HG02798 (cell line): ENCODE data around the gene RAC3.

Experiments
- ATAC-seq: cut with Tn5 transposase; IDR thresholded peaks from one replicate; pipeline ENCODE4 v1.9.1; 2021; ENCODE audit warnings: mild to moderate bottlenecking; ENCODE audit not compliant: unreplicated experiment, poor library complexity

RAC3 gene

DNA sequence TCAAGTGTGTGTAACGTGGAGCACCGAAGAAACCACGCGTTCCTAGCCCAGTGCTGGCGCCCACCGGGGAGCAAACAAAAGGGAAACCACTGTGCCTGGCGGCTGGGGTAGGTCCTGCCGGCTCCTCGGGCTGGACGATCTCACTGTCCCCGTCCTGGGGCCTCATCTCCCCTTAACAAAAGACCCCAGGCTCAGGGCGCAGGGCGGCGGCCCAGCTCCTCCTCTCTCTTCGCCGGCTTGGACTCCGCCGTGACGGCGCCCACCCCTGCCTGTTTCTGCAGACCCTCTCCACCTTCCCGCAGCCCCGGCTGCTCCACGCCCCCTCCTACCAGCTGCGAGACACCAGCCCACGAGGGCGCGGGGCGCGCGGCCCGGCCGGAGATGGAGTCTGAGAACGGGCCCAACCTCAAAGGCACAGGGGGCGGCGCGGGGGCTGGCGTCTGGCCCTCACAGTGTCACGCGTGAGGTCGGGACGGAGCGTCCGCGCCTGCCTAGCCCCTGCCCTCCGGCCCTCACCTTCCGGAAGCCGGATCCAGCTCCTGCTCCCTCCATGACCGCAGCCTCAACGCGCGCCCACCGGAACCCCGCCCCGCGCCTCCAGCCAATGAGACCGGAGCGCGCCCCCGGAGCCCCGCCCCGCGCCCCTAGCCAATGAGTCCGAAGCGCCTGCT is 9.0 kb upstream of the RAC3 start, which contains the start of gene CENPX:
Gene CENPX (minus strand): TSS at position 569 of the 671 bp plus-strand sequence. CDS start 17 bp downstream, at position 552.
- peak; percentile 12 for ATAC-seq

DNA sequence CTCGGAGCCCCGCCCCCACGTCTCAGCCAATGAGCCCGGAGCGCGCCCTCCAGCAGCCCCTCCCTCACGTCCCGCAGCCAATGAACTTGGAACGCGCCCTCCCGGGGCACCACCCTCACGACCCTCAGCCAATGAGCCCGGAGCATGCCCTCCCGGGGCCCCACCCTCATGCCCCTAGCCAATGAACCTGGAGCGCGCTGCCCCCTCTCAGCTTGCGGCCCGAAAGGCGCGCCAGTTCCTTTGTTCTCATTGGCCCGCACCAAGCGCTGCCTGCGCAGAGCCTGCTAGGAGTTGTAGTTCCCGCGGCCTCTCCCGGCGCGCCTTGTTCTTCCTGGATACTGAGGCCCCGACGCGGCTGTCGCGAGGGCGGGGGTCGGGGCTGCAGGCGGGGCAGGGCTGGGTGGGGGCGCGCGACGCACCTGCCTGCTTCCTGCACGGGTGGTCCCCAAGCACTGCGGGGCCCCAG is 8.5 kb upstream of the RAC3 start, which contains the start of gene LRRC45:
Gene LRRC45 (plus strand): TSS at position 325 of the 466 bp plus-strand sequence. CDS start 339 bp downstream, outside the sequence.
- peak; percentile 90 for ATAC-seq

DNA sequence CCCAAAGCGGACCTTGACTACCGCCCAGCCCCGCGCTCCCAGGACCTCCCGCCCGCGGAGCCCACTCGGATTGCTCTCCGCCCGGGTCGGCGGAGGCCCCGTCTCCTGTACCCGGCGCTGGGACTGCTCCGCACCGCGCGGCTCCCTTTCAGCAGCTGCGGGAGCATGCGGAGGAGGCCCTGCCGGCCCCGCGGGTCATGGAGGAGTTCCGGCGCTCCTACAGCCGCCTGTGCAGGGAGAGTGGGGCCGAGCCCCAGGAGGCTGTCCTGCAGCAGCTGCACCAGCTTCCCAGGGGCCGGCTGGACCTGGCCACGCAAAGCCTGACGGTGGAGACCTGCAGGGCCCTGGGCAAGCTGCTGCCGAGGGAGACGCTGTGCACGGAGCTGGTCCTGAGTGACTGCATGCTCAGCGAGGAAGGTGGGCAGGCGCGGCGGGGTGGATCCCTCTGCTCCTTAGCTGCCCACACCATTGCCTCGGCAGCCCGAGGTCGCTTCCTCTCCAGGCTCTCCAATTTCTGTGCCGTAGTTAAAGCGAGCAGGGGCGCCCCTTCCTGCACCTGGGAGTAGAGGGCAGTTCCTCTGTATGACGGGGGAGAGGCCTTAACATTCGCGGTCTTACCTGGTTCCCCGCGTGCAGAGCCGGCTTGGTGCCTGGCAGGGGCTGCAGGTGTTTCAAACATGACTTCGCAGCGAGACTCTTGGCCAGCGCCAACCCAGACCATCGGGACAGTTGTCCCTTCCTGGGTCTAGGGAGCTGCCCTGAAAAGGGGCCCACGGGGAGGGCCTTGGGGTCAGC is 7.8 kb upstream of the RAC3 start:
- no peak for ATAC-seq

DNA sequence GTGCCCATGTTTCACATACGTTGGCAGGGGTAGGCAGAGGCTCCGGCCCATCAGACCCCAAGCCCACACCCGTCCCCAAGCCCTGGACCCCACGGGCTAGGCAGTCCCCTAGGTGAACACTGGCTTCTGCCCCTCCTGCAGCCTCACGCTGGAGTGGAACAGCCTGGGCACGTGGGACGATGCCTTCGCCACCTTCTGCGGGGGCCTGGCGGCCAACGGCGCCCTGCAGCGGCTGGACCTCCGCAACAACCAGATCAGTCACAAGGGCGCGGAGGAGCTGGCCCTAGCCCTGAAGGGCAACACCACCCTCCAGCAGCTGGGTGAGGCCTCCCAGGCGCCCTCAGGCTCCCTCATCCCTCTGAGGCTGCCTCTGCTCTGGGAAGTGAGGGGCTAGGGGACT is 6.6 kb upstream of the RAC3 start:
- ATAC-seq = no peak

DNA sequence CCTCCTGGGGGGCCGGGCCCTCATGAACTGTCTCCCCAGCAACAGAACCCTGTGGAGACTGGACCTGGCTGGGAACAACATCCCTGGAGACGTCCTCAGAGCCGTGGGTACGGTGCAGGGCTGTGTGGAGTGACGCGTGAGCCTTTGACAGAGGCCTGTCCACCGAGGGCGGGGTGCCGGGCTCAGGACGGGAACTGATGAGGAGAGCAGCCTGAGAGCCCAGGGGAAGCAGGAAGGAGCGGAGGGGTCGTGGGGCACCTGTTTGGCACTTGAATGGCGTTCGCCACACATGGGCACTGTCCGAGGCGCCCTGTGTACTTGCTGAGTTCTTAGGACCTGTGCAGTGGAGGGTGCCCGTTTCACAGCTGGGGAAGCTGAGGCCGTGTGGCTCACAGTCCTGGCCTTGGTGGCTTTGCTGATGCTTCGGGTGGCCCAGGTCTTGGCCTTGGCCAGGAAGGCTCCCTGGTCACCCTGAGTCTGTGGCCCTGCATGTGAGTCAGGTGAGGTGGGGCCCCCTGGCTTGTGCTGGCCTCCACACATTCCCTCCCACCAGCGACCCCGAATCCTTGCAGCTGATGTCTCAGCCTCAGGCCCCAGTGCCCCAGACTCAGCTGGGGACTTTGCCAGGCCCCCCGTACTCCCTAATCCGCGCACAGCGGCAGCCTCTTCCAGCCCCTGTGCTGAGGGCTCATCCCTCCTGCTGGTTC is 5.9 kb upstream of the RAC3 start:
- ATAC-seq = no peak

DNA sequence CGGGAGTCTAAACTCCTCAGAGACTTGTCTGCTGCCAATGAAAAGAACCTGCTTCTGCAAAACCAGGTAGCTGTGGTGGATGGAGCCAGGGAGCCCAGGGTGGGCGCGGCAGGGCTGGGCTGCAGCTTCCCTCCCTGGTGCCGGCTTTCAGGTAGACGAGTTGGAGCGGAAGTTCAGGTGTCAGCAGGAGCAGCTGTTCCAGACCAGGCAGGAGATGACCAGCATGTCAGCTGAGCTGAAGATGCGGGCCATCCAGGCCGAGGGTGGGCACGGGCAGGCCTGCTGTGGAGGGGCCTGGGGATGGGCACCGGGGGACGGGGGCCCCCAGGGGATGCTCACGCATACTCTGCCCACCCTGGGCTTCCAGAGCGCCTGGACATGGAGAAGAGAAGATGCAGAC is 3.2 kb upstream of the RAC3 start:
- ATAC-seq = no peak

DNA sequence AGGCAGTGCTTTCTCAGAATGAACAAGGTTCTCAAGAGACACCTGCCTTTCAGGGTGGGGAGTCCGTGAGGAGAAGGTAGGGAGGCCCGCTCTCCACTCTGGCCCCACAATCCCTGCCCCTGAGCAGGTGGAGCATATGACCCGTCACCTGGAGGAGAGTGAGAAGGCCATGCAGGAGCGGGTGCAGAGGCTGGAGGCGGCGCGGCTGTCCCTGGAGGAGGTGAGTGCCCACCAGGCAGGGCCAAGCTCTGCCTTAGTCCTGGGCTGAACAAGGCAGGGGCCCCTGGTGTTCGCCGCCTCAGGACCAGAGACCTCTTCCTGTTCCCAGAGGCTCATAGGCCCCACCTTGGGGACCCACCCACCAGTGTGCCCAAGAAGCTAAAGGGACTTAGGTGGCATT is 2.5 kb upstream of the RAC3 start:
- ATAC-seq = no peak

DNA sequence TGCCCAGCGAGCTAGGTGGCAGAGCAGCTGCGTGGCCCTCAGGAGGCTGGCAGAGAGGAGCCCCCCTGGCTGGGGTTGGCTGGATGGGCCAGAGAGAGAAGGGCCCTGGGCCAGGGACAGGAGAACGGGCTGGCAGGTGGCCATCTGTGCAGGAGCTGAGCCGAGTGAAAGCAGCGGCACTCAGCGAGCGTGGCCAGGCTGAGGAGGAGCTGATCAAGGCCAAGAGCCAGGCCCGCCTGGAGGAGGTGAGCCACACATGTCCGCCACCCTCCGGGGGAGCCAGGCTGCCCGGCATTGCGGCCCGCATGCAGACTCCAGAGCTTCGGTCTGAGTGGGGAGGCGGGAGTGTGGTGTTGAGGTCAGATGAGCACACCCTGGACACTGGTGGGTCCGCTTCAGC is 2.1 kb upstream of the RAC3 start:
- no peak for ATAC-seq

DNA sequence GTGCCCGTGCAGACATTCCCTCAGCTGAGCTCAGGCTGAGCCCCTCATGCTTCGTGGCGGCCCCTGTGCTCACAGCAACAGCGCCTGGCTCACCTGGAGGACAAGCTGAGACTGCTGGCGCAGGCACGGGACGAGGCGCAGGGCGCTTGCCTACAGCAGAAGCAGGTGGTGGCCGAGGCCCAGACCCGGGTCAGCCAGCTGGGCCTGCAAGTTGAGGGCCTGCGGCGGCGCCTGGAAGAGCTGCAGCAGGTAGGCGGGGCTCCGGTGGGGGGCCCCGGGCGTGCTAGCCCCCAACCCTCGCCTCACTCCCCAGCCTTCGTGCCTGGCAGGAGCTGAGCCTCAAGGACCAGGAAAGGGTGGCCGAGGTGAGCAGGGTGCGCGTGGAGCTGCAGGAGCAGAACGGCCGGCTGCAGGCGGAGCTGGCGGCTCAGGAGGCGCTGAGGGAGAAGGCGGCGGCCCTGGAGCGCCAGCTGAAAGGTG is 1.4 kb upstream of the RAC3 start:
- ATAC-seq = no peak

DNA sequence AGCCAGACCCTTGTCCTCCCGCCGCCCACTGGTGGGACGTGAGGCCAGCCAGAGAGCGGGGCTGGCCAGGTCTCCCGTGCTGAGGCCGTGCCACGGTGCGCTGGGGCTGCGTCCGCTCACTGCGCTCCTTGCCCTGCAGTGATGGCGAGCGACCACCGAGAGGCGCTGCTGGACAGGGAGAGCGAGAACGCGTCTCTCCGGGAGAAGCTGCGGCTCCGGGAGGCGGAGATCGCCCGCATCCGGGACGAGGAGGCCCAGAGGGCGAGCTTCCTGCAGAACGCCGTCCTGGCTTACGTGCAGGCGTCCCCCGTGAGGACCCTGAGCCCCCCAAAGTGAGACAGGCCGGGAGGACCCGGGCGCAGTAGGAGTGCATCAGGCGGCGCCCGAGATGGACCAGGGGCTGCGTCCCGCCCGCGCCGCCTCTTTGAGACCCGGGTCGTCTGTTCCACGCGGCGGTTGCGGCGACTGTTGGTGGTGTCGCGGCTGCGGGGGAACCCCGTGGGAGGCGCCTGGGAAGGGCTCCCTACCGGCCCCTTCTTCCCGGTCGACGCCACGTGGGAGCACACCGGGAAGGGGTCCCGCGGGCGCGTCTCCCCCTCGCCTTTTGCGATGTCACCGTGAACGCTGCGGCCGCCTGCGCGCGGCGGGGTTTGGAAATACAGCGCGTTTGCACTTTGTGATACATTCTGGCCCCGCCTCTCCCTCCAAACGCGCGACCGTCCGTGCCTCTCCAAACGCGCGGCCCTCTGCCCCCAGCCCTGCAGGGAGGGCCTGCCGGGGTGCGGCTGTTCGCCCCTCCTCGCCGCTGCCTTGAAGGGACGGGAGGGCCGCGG is 792 bp upstream of the RAC3 start:
- peak; percentile 43 for ATAC-seq

DNA sequence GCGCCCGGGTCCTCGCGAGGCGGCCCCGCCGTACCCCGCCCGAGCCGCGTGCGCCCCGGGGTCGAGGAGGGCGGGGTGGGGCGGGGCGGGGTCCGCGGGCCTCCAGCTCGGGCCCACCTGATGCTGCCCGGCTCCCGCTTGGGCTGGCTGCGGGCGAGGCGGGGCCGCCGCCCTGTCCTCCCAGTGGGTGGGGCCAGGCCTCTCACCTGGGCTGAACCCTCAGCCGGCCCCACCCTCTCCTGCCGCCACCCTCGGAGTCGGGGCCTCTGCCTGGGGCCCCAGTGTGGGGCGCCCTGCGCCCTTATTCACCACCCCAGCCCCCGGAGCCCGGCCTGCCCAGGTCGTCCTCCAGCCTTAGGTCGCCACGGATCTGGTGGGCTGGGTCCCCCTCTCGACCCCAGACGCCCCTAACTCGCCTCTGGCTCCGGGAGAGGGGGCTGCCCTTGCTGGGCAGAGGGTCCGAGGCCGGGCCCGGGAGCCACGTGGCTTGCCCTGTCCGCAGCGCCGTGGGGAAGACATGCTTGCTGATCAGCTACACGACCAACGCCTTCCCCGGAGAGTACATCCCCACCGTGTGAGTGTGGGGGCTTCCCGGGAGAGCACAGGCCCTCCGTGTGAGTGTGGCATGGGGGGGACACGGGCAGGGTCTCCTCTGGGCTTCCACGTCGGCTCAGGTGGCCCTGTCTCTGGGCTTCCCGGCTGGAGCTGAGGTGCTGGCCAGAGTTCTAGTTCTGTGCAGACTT is 578 bp downstream of the RAC3 start:
- ATAC-seq = no peak

DNA sequence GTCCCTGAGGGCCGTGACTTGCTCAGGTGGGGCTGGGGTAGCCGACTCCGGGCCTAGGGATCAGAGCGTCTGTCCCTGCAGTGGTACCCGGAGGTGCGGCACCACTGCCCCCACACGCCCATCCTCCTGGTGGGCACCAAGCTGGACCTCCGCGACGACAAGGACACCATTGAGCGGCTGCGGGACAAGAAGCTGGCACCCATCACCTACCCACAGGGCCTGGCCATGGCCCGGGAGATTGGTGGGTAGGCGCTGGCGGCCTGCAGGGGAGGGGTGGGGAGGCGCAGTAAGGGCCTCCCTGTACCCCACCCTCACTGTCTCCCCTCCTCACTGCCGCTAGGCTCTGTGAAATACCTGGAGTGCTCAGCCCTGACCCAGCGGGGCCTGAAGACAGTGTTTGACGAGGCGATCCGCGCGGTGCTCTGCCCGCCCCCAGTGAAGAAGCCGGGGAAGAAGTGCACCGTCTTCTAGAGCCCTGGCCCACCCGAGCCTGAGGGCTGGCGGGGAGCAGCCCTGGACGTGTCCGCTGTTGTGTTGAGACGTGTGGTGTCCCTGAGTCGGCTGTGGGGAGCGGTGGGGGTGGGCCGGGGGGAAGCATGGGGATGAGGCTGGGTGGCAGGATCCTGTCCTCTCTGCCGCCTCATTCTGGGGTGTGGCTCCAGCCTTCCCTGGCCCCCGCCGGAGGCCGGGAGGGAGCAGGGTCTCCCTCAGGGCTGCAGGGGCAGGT is 2.0 kb downstream of the RAC3 start:
- no peak for ATAC-seq

DNA sequence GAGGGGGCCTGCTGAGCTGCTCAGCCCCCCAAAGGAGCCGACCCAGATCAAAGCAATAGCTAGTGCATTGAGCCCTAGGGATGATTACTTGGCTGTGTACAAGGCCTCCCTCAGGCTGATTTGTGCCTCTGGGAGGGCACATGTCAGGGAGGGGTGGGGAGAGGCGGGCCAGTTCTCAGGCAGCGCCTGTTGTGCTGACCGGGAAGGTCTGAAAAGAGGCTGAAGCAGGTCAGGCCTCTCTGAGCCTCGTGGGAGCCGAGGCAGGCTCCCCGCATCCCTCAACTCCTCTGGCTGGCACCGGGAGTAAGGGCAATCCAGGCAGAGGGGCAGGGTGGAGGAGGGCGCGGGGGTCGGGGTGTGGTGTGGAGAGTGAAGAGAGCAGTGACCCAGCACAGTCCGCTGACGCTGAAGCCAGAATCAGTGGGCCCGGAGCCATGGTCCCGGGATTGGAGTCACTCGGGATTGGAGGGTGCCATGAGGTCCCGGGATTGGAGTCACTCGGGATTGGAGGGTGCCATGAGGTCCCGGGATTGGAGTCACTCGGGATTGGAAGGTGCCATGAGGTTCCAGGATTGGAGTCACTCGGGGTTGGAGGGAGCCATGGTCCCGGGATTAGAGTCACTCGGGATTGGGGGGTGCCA is 3.0 kb downstream of the RAC3 start:
- no peak for ATAC-seq

DNA sequence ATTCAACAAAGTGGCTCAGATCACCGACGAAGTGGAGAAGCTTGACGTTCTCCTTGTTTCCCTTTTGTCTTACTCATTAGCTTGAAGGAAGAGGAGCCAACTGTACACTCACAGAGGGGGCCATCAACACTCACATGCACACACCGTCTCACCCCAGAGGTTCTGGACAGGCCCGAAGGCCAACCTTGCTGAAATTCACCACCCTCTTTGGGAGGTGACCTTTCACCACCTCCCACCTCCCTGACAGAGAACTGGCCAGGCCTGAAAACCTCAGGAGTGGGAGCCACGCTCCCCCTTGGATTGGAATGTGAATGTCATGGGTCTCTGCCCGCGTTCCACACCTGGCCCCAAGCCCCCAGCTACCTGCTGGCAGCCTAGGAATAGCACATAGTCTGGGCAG is 4.0 kb downstream of the RAC3 start:
- no peak for ATAC-seq

DNA sequence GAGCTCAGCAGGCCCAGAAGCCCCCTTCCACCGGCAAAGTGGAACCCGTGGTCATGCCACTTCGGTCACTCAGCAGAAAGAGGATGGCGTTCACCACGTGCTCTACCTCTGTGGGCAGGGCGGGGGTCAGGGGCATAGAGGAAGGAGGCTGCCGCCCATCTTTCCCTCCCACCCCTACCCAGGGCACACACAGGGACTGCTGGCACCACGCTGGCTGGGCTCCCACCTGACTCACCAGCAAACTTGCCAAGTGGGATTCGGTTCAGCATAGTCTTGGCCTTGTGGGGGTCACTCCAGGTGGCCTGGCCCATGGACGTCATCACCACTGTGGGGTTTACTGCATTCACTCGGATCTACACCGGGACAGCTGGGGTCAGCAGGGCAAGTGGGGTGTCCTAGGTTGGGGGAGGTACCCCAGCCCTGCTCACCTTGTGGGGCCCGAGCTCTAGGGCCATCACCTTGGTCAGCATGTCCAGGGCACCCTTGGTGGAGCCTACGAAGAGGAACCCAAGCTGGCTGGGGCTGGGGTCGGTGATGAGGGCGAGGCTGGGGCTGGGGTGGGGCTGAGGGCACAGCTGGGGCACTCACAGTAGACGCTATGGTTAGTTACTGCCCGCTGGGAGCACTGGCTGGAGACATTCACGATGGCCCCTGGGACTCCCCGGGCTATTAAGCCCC is 4.6 kb downstream of the RAC3 start:
- ATAC-seq = no peak

DNA sequence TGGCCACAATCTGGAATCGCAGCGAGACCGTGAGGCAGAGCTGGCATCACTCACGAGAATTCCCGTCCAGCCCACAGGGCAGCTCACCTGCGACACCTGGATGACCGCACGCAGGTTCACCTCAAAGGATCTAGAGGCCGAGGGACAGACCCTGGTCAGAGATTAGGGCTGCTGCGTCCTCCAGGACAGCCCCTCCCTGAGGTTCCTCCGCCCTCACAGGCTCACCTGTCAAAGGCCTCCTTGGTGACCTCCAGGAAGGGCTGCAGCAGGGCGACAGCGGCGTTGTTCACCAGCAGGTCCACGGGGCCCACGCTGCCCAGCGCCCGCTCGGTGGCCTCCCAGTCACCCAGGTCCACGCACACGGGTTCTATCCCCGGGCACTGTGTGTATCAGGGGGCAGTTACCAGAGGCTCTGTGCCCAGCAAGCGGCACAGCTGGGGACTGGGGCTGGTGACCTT is 5.2 kb downstream of the RAC3 start:
- no peak for ATAC-seq

DNA sequence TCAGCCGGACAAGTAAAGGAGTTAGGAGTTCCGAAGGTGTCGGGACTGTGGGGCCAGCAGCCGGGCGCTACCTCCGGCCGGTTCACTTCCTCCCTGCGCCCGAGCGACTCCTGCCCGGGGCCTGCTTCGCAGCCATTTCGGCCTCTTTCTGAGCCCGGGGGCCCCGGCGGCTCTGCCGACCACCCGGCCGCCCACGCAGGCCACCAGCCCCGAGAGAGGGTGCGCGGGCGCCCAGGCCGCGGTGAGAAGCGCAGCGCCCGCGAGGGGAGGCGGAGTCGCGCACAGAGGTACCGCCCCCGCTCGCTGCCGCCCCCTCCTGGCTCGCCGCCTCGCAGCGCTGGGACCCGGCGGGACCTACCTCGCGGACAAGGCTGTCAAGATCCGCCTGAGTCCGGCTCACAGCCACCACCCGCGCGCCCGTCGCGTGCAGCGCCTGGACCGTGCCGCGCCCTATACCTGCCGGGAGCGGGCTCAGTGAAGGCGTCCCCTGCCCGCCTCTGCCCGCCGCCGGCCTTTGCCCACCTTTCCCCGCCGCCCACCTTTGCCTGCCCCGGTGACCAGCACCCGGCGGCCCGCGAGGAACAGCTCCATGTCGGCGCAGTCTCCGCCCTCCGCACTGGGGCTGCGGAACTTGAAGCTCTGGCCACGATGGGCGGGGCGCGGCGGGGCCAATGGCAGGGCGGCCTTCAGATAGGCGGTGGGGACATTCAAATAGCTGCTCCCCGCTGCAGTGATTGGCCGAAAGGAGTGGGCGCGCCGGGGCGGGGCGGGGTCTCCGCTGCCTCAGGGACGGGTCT is 5.8 kb downstream of the RAC3 start, which contains the start of gene DCXR:
Gene DCXR (minus strand): TSS at position 606 of the 797 bp plus-strand sequence. CDS start 15 bp downstream, at position 591.
- ATAC-seq = peak; percentile 87
